ENCODE data around the gene MRPS10.

GRCh38 chr6:42200035-42200434 is 17.6 kb downstream of the MRPS10 start:
- TF ChIP-seq CTCF (IDR thresholded peaks at IDR 0.05) (no peak), REST (IDR thresholded peaks at IDR 0.05; ENCODE audit: insufficient read depth in 1 of 2, low read depth in 2 of 2, low read length in 1 of 2) (no peak), SIN3A (IDR thresholded peaks at IDR 0.05; ENCODE audit: borderline replicate concordance, insufficient read depth, low read depth, low read length) (no peak)

Measured in Panc1 (cell line).